Ishikawa (cell line): ENCODE results near the gene RPSA.

ENCODE experiments used
- CEBPB ChIP-seq: IDR thresholded peaks from 2 replicates; pipeline ENCODE4 v1.6.1; 2012
- CREB1 ChIP-seq: IDR thresholded peaks from 2 replicates; pipeline ENCODE4 v1.6.1; 2012; ENCODE audit warnings: low read depth
- EGR1 ChIP-seq: IDR thresholded peaks from 2 replicates; pipeline ENCODE4 v1.6.1; 2012
- EP300 ChIP-seq: IDR thresholded peaks from 2 replicates; pipeline ENCODE4 v1.6.1; 2012; ENCODE audit warnings: borderline replicate concordance
- FOXM1 ChIP-seq: IDR thresholded peaks from 2 replicates; pipeline ENCODE4 v1.6.1; 2012; ENCODE audit warnings: low read depth, borderline replicate concordance
- MAX ChIP-seq: IDR thresholded peaks from 2 replicates; pipeline ENCODE4 v1.6.1; 2012
- NFIC ChIP-seq: IDR thresholded peaks from 2 replicates; pipeline ENCODE4 v1.6.1; 2012
- RAD21 ChIP-seq: IDR thresholded peaks from 2 replicates; pipeline ENCODE4 v1.6.1; 2012; ENCODE audit warnings: low read depth
- REST ChIP-seq: IDR thresholded peaks from 2 replicates; pipeline ENCODE4 v1.6.1; 2012; ENCODE audit warnings: low read depth, mild to moderate bottlenecking
- TAF1 ChIP-seq: IDR thresholded peaks from 2 replicates; pipeline ENCODE4 v1.6.1; 2012; ENCODE audit warnings: low read depth, mild to moderate bottlenecking
- TCF12 ChIP-seq: IDR thresholded peaks from 2 replicates; pipeline ENCODE4 v1.6.1; 2012; ENCODE audit warnings: low read depth
- TEAD4 ChIP-seq: IDR thresholded peaks from 2 replicates; pipeline ENCODE4 v1.6.1; 2012
- USF1 ChIP-seq: IDR thresholded peaks from 2 replicates; pipeline ENCODE4 v1.6.1; 2012
- YY1 ChIP-seq: IDR thresholded peaks from 2 replicates; pipeline ENCODE4 v1.6.1; 2012; ENCODE audit warnings: low read depth
- ZBTB7A ChIP-seq: IDR thresholded peaks from 2 replicates; pipeline ENCODE4 v1.6.1; 2012; ENCODE audit warnings: low read depth

RPSA gene

GRCh38 chr3:39386318-39386717 is 20.2 kb upstream of the RPSA start:
- no peak for TF ChIP-seq ZBTB7A
- no peak for TF ChIP-seq RAD21
- TF ChIP-seq NFIC = no peak
- TF ChIP-seq REST = no peak

- TF ChIP-seq EP300 (no peak), TAF1 (no peak), EGR1 (no peak), MAX (no peak), FOXM1 (no peak), USF1 (no peak), NFIC (no peak), ZBTB7A (no peak), CEBPB (no peak), YY1 (no peak), CREB1 (no peak), REST (no peak), TEAD4 (no peak), TCF12 (no peak), RAD21 (no peak)
Measured at GRCh38 chr3:39387411-39387975, 19.0 kb upstream of the RPSA start.

GRCh38 chr3:39388153-39388552 is 18.4 kb upstream of the RPSA start:
- no peak for TF ChIP-seq FOXM1
- TF ChIP-seq USF1 = no peak
- no peak for TF ChIP-seq CREB1
- TF ChIP-seq TEAD4 = no peak
- TF ChIP-seq RAD21 = no peak
- no peak for TF ChIP-seq MAX
- TF ChIP-seq EGR1 = no peak
- no peak for TF ChIP-seq EP300
- no peak for TF ChIP-seq REST
- TF ChIP-seq TAF1 = no peak
- no peak for TF ChIP-seq ZBTB7A
- no peak for TF ChIP-seq CEBPB
- no peak for TF ChIP-seq NFIC
- no peak for TF ChIP-seq TCF12
- TF ChIP-seq YY1 = no peak

- TF ChIP-seq EGR1 (no peak), TAF1 (no peak), TCF12 (no peak), YY1 (no peak), USF1 (no peak)
Measured at GRCh38 chr3:39388741-39389248, 17.7 kb upstream of the RPSA start.
